Mesenchymal stem cell (in vitro differentiated cells and primary cell): ENCODE results near the gene WDR62.

Experiments used
- DNase-seq: peaks from one replicate; pipeline ENCODE4 v3.0.0-alpha.2; 2013
- H2AFZ ChIP-seq: one replicate; pipeline ENCODE4 v1.6.1; 2013; ENCODE audit warnings: low read depth, mild to moderate bottlenecking, control low read depth, inconsistent platforms, low read length, moderate library complexity
- H2AK5ac ChIP-seq: 2 replicates; pipeline ENCODE4 v1.6.1; 2013; ENCODE audit warnings: low read length, moderate library complexity, mild to moderate bottlenecking, inconsistent platforms; ENCODE audit not compliant: severe bottlenecking
- H2BK120ac ChIP-seq: one replicate; pipeline ENCODE4 v1.6.1; 2013; ENCODE audit warnings: low read depth, mild to moderate bottlenecking, inconsistent platforms, low read length, moderate library complexity
- H2BK12ac ChIP-seq, 2 experiments: one replicate each; pipeline ENCODE4 v1.6.1; 2013; ENCODE audit warnings: inconsistent platforms in 2 of 2, low read length in 2 of 2, mild to moderate bottlenecking in 2 of 2, moderate library complexity in 2 of 2, control low read depth in 1 of 2
- H2BK15ac ChIP-seq: one replicate; pipeline ENCODE4 v1.6.1; 2013; ENCODE audit warnings: mild to moderate bottlenecking, low read depth, inconsistent platforms; ENCODE audit not compliant: poor library complexity, severe bottlenecking
- H2BK5ac ChIP-seq: 2 replicates; pipeline ENCODE4 v1.6.1; 2013; ENCODE audit warnings: low read depth, mild to moderate bottlenecking, low read length, control low read depth, inconsistent platforms; ENCODE audit not compliant: poor library complexity, severe bottlenecking
- H3K14ac ChIP-seq, 2 experiments: one replicate each; pipeline ENCODE4 v1.6.1; 2013; ENCODE audit warnings: inconsistent platforms in 2 of 2, low read length in 2 of 2, control low read depth in 1 of 2, mild to moderate bottlenecking in 1 of 2, moderate library complexity in 1 of 2
- H3K18ac ChIP-seq, 2 experiments: one replicate each; pipeline ENCODE4 v1.6.1; 2013; ENCODE audit warnings: inconsistent platforms in 2 of 2, low read length in 2 of 2, control low read depth in 1 of 2, low read depth in 1 of 2, mild to moderate bottlenecking in 1 of 2
- H3K23ac ChIP-seq, 2 experiments: one replicate each; pipeline ENCODE4 v1.6.1; 2013; ENCODE audit warnings: inconsistent platforms in 2 of 2, low read length in 2 of 2, mild to moderate bottlenecking in 2 of 2, moderate library complexity in 2 of 2, control low read depth in 1 of 2
- H3K27ac ChIP-seq: 2 replicates; pipeline ENCODE4 v1.5.1; 2013; ENCODE audit warnings: mild to moderate bottlenecking, moderate library complexity, low read length, control low read depth, inconsistent platforms; ENCODE audit not compliant: poor library complexity, severe bottlenecking
- H3K27me3 ChIP-seq, 2 experiments: 2 replicates each; pipeline versions ENCODE4 v1.6.1 to v1.7.0; 2013; ENCODE audit warnings: low read length in 2 of 2, mild to moderate bottlenecking in 2 of 2, moderate library complexity in 2 of 2, control low read depth in 1 of 2, inconsistent platforms in 1 of 2; ENCODE audit not compliant: control insufficient read depth in 1 of 2, insufficient read depth in 1 of 2
- H3K36me3 ChIP-seq, 2 experiments: 2 replicates each; pipeline versions ENCODE4 v1.6.1 to v1.7.0; 2013; ENCODE audit warnings: low read length in 2 of 2, control low read depth in 1 of 2, inconsistent platforms in 1 of 2, low read depth in 1 of 2, mild to moderate bottlenecking in 1 of 2; ENCODE audit not compliant: insufficient read depth in 2 of 2, control insufficient read depth in 1 of 2
- H3K4ac ChIP-seq, 2 experiments: one replicate each; pipeline ENCODE4 v1.6.1; 2013; ENCODE audit warnings: inconsistent platforms in 2 of 2, low read length in 2 of 2, mild to moderate bottlenecking in 2 of 2, moderate library complexity in 2 of 2, control low read depth in 1 of 2, low read depth in 1 of 2
- H3K4me1 ChIP-seq: 2 replicates; pipeline ENCODE4 v1.6.1; 2013; ENCODE audit warnings: low read depth, low read length, control low read depth; ENCODE audit not compliant: control insufficient read depth, insufficient read depth
- H3K4me2 ChIP-seq: 2 replicates; pipeline ENCODE4 v1.6.1; 2013; ENCODE audit warnings: low read length, mild to moderate bottlenecking, inconsistent platforms; ENCODE audit not compliant: poor library complexity, severe bottlenecking
- H3K4me3 ChIP-seq, 2 experiments: 2 replicates each; pipeline versions ENCODE4 v1.5.1 to v1.7.0; 2013; ENCODE audit warnings: low read length in 2 of 2, mild to moderate bottlenecking in 2 of 2, control low read depth in 1 of 2, low read depth in 1 of 2; ENCODE audit not compliant: insufficient read depth in 1 of 2
- H3K79me1 ChIP-seq: replicated peaks from 2 replicates; pipeline ENCODE4 v1.6.1; 2013; ENCODE audit warnings: mild to moderate bottlenecking, control low read depth, low read length, inconsistent platforms; ENCODE audit not compliant: poor library complexity, severe bottlenecking
- H3K9ac ChIP-seq: 2 replicates; pipeline ENCODE4 v1.7.0; 2013; ENCODE audit warnings: mild to moderate bottlenecking, low read length, moderate library complexity
- H3K9me3 ChIP-seq: 2 replicates; pipeline ENCODE4 v1.7.0; 2013; ENCODE audit warnings: mild to moderate bottlenecking, low read length; ENCODE audit not compliant: control insufficient read depth
- H4K8ac ChIP-seq: one replicate; pipeline ENCODE4 v1.6.1; 2013; ENCODE audit warnings: inconsistent platforms, mild to moderate bottlenecking, low read length, moderate library complexity
- H4K91ac ChIP-seq: one replicate; pipeline ENCODE4 v1.6.1; 2013; ENCODE audit warnings: mild to moderate bottlenecking, low read length, inconsistent platforms
- WGBS: methylation state at CpG from one replicate; pipeline ENCODE4 v1.1.7; 2013; ENCODE audit warnings: mixed read lengths; 5-methylcytosine and 5-hydroxymethylcytosine counted together

The WDR62 gene

DNA sequence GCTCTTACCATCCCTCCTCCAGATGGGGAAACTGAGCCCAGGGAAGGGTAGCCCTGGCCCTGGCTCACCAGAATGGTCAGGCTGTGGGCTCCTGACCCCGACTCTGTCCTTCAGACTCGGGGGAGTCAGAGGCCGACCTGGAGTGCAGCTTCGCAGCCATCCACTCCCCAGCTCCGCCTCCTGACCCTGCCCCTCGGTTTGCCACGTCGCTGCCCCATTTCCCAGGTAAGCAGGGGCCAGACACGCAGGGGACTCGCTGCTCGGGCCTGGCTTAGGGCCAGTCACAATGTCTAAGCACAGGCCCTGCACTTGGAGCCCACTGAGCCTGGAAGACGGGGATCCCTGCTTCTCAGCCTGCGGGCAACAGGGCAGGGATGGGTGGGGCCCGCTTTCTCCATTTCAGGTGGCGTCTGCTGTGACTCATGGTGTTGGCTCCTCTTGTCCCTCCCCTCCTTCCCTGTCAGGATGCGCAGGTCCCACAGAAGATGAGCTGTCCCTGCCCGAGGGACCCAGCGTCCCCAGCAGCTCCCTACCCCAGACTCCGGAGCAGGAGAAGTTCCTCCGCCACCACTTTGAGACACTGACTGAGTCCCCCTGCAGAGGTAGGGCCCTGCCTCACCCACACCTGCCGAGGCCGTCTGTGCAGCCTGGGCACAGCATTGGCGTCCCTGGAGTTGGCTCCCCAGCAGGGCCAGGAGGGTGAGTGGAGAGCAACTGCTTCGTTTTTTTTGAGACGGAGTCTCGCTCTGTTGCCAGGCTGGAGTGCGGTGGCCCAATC, 47.0 kb downstream of the WDR62 start:
- Histone ChIP-seq H3K18ac (no peak overlapping the region), H3K23ac (no peak overlapping the region), H2BK15ac (no peak overlapping the region), H3K14ac (no peak overlapping the region), H3K9ac (no peak overlapping the region), H2BK12ac (no peak overlapping the region), H3K4me3 (no peak overlapping the region), H2BK5ac (no peak overlapping the region), H3K79me1 (no peaks in the 10 kb centered on the region), H3K27ac (no peak overlapping the region), H3K36me3 (peaks cover under 1 to 56% of the 10 kb centered on the region in 2 experiments), H3K4ac (no peak overlapping the region), H4K91ac (no peak overlapping the region), H2AFZ (no peak overlapping the region), H2AK5ac (no peak overlapping the region), H4K8ac (no peak overlapping the region), H3K4me1 (peaks cover 9% of the 10 kb centered on the region), H2BK120ac (no peak overlapping the region), H3K27me3 (no peaks in the 10 kb centered on the region), H3K4me2 (no peak overlapping the region), H3K9me3 (no peaks in the 10 kb centered on the region)
- DNase-seq = no peak
- 93% methylated on average over 27 of the region's 27 CpGs for WGBS

DNA sequence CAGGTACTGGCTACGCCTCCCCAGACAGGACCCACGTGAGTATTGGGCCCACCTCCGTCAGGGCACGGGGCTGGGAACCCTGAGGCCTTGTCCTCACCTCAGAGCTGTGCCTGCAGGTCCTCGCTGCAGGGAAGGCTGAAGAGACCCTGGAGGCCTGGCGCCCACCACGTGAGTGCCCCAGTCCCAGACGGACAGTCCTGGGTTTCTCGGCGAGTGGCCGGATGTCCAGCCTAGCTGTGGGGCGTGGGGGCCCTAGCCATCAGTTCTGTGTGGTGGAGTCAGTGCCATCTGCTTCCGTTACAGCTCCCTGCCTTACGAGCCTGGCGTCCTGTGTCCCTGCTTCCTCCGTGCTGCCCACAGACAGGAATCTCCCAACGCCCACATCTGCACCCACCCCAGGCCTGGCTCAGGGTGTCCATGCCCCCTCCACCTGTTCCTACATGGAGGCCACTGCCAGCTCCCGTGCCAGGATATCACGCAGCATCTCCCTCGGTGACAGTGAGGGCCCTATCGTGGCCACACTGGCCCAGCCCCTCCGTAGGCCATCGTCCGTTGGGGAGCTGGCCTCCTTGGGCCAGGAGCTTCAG, 48.4 kb downstream of the WDR62 start:
- H3K23ac ChIP-seq = no peak overlapping the region
- H3K27ac ChIP-seq = no peak overlapping the region
- no peaks in the 10 kb centered on the region for H3K27me3 ChIP-seq
- H3K9me3 ChIP-seq = no peaks in the 10 kb centered on the region
- H3K4me3 ChIP-seq = peak overlapping the region in 1 of 2 experiments; percentile 12
- DNase-seq = no peak
- no peak overlapping the region for H3K4me2 ChIP-seq
- H4K8ac ChIP-seq = no peak overlapping the region
- no peak overlapping the region for H3K18ac ChIP-seq
- no peak overlapping the region for H2AK5ac ChIP-seq
- H2BK120ac ChIP-seq = no peak overlapping the region
- H2BK15ac ChIP-seq = no peak overlapping the region
- no peak overlapping the region for H4K91ac ChIP-seq
- no peaks in the 10 kb centered on the region for H3K79me1 ChIP-seq
- no peak overlapping the region for H3K4ac ChIP-seq
- H3K14ac ChIP-seq = no peak overlapping the region
- H2AFZ ChIP-seq = no peak overlapping the region
- H3K9ac ChIP-seq = no peak overlapping the region
- H2BK12ac ChIP-seq = no peak overlapping the region
- H3K36me3 ChIP-seq = peaks cover 4 to 65% of the 10 kb centered on the region in 2 experiments
- no peak overlapping the region for H2BK5ac ChIP-seq
- peaks cover 9% of the 10 kb centered on the region for H3K4me1 ChIP-seq
- 98% methylated on average over 24 of the region's 24 CpGs for WGBS

DNA sequence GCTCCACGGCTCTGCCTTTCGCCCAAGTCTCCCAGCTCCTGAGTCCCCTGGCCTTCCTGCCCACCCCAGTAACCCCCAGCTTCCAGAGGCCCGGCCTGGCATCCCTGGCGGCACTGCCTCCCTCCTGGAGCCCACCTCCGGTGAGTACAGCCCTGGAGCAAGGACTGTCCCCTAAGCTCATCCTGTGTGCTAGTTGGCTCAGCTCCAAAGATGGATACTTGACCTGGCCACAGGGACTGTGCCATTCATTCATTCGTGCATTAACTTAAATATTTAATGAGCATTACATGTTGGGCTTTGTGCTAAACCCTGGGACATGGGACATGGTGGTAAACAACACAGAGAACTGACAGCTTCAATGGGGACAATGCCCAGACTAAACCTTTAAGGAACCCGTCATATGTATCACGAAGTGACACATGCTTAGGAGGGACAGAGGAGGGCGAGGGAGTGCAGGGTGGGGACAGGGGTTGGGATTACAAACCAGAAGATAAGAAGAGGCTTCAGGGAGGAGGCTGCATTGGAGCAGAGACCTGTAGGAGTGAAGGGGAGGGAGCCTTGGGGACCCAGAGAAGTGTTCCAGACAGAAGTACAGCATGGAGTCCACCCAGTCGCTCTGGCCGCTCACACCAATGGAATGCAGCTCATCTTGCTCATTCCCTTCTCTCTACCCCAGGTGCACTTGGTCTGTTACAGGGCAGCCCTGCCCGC, 49.3 kb downstream of the WDR62 start:
- no peak overlapping the region for H3K4me2 ChIP-seq
- peaks cover 4 to 67% of the 10 kb centered on the region in 2 experiments for H3K36me3 ChIP-seq
- no peak overlapping the region for H3K9ac ChIP-seq
- no peak overlapping the region for H3K27ac ChIP-seq
- H3K9me3 ChIP-seq = no peaks in the 10 kb centered on the region
- peaks cover 9% of the 10 kb centered on the region for H3K4me1 ChIP-seq
- H2AFZ ChIP-seq = no peak overlapping the region
- no peak overlapping the region for H3K18ac ChIP-seq
- no peak overlapping the region for H3K4ac ChIP-seq
- no peak for DNase-seq
- no peak overlapping the region for H2BK120ac ChIP-seq
- no peaks in the 10 kb centered on the region for H3K27me3 ChIP-seq
- 92% methylated on average over 11 of the region's 12 CpGs for WGBS
- no peak overlapping the region for H2BK15ac ChIP-seq
- H3K14ac ChIP-seq = no peak overlapping the region
- no peak overlapping the region for H4K8ac ChIP-seq
- H2AK5ac ChIP-seq = no peak overlapping the region
- H3K23ac ChIP-seq = no peak overlapping the region
- H4K91ac ChIP-seq = no peak overlapping the region
- H3K4me3 ChIP-seq = no peak overlapping the region
- H3K79me1 ChIP-seq = no peaks in the 10 kb centered on the region
- H2BK12ac ChIP-seq = no peak overlapping the region
- H2BK5ac ChIP-seq = no peak overlapping the region

DNA sequence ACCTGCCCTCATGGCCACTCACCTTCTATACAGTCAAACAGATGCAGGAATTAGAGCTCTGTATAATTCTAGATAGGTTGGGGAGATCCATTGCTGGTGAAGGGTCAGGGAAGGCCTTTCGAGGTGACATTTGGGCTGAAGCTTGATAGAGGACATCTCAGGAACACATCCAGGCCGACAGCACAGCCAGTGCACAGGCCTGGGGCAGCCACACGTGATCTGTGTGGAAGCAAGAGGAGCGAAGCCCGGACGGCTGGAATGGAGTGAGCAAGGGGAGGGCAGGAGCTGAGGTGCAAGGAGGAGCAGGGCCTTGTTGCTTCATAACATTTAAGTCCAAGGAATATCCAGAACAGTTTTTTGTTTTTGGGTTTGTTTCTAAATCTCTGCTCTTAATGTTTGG, 51.7 kb downstream of the WDR62 start:
- Histone ChIP-seq H3K14ac (no peak overlapping the region), H4K8ac (no peak overlapping the region), H4K91ac (no peak overlapping the region), H3K27me3 (no peaks in the 10 kb centered on the region), H3K4me2 (no peak overlapping the region), H2AFZ (no peak overlapping the region), H3K23ac (no peak overlapping the region), H3K27ac (no peak overlapping the region), H2BK12ac (no peak overlapping the region), H3K79me1 (no peaks in the 10 kb centered on the region), H3K36me3 (peaks cover 9 to 66% of the 10 kb centered on the region in 2 experiments), H2BK120ac (no peak overlapping the region), H3K9ac (no peak overlapping the region), H2BK5ac (no peak overlapping the region), H2AK5ac (no peak overlapping the region), H3K4ac (no peak overlapping the region), H3K18ac (no peak overlapping the region), H3K9me3 (no peaks in the 10 kb centered on the region), H2BK15ac (no peak overlapping the region), H3K4me3 (peak overlapping the region in 1 of 2 experiments; percentile 16), H3K4me1 (peaks cover 9% of the 10 kb centered on the region)
- DNase-seq = no peak
- WGBS = 93% methylated on average over 6 of the region's 6 CpGs
